GM23248 (cell line): Measurements from ENCODE around the gene CACNA1I. TPM values are rescaled to one million over a fixed set of nuclear protein-coding genes. Genes with fewer than 3 reads are reported as not detected.
A peak's percentile ranks its signal among the peaks of the same experiment; 100 is the strongest.

Experiments used
- DNase-seq: peaks from one replicate; pipeline ENCODE4 v3.0.0-alpha.2; 2015
- H2AFZ ChIP-seq: fragments of 200-600 bp; sonication (generic); 2 replicates; pipeline ENCODE4 v1.6.1; 2016; ENCODE audit warnings: antibody characterized with exemption
- H3F3A ChIP-seq: fragments of 200-600 bp; sonication (generic); 2 replicates; pipeline ENCODE4 v1.6.1; 2016; ENCODE audit warnings: mild to moderate bottlenecking, antibody characterized with exemption, mixed run types; ENCODE audit not compliant: insufficient read depth
- H3K27ac ChIP-seq: fragments of 200-600 bp; sonication (generic); 2 replicates; pipeline ENCODE4 v1.5.1; 2016; ENCODE audit warnings: mild to moderate bottlenecking
- H3K27me3 ChIP-seq: fragments of 200-600 bp; sonication (generic); replicated peaks from 2 replicates; pipeline ENCODE4 v1.6.1; 2016; ENCODE audit warnings: mild to moderate bottlenecking; ENCODE audit not compliant: insufficient read depth
- H3K36me3 ChIP-seq: fragments of 200-600 bp; sonication (generic); 2 replicates; pipeline ENCODE4 v1.6.1; 2016; ENCODE audit warnings: low read depth, mild to moderate bottlenecking
- H3K4me1 ChIP-seq: fragments of 200-600 bp; sonication (generic); 2 replicates; pipeline ENCODE4 v1.6.1; 2016; ENCODE audit warnings: mild to moderate bottlenecking; ENCODE audit not compliant: insufficient read depth
- H3K4me2 ChIP-seq: fragments of 200-600 bp; sonication (generic); one replicate; pipeline ENCODE4 v1.6.1; 2016; ENCODE audit warnings: mild to moderate bottlenecking; ENCODE audit not compliant: unreplicated experiment
- H3K4me3 ChIP-seq: fragments of 200-600 bp; sonication (generic); 2 replicates; pipeline ENCODE4 v1.5.1; 2016; ENCODE audit warnings: mild to moderate bottlenecking
- H3K79me2 ChIP-seq: fragments of 200-600 bp; sonication (generic); 2 replicates; pipeline ENCODE4 v1.6.1; 2016; ENCODE audit warnings: mild to moderate bottlenecking; ENCODE audit not compliant: insufficient read depth
- H3K9ac ChIP-seq: fragments of 200-600 bp; sonication (generic); 2 replicates; pipeline ENCODE4 v1.6.1; 2016; ENCODE audit warnings: mild to moderate bottlenecking
- H3K9me2 ChIP-seq: fragments of 200-600 bp; sonication (generic); 2 replicates; pipeline ENCODE4 v1.6.1; 2016; ENCODE audit warnings: mixed run types, mild to moderate bottlenecking, moderate library complexity; ENCODE audit not compliant: insufficient read depth
- H3K9me3 ChIP-seq: fragments of 200-600 bp; sonication (generic); one replicate; pipeline ENCODE4 v1.6.1; 2017; ENCODE audit warnings: low read depth
- H4K20me1 ChIP-seq: fragments of 200-600 bp; sonication (generic); 2 replicates; pipeline ENCODE4 v1.6.0; 2016; ENCODE audit not compliant: insufficient read depth
- EZH2 ChIP-seq: fragments of 200-600 bp; sonication (generic); IDR thresholded peaks from 2 replicates; pipeline ENCODE4 v1.6.1; 2018; ENCODE audit warnings: antibody characterized with exemption, mild to moderate bottlenecking; ENCODE audit not compliant: insufficient read depth, poor library complexity, severe bottlenecking
- EZH2phosphoT487 ChIP-seq: fragments of 200-600 bp; sonication (generic); IDR thresholded peaks from 2 replicates; pipeline ENCODE4 v1.6.1; 2018; ENCODE audit warnings: antibody characterized with exemption, moderate library complexity, mild to moderate bottlenecking, low read depth; ENCODE audit not compliant: insufficient read depth
- WGBS, 2 experiments: methylation state at CpG; one replicate each; pipeline ENCODE4 v1.1.6; 2015 to 2017; ENCODE audit warnings: low lambda C conversion rate in 2 of 2, low coverage in 1 of 2; ENCODE audit errors: missing lambda C conversion rate in 2 of 2; 5-methylcytosine and 5-hydroxymethylcytosine counted together
- in situ Hi-C: fragments of 300-500 bp; cut with MboI; formaldehyde crosslinking; loops from 2 replicates; pipeline ENCODE4 v1.15.0; 2020
- polyA plus RNA-seq: library from polyadenylated mRNA; unstranded; fragments of >200 nt; fragmentation: Nextera tagmentation; extraction: Ambion mirVana; gene quantifications from 2 replicates; pipeline ENCODE4 v1.2.1, GENCODE V29; 2016
- total RNA-seq: library from RNA; depleted of rRNA; stranded (reverse); fragments of >200 nt; shearing (Covaris generic); gene quantifications from 2 replicates; pipeline ENCODE4 v1.2.3, GENCODE V29; 2014

CACNA1I gene
- total and polyA plus RNA-seq, 2 experiments from 2014 or later, result not detected

GRCh38 chr22:39530116-39530515, 40.4 kb upstream of the CACNA1I start:
- no peak overlapping the region for H3K4me2 ChIP-seq
- H4K20me1 ChIP-seq, result no peaks in the 10 kb centered on the region
- H3F3A ChIP-seq, result peaks cover 16% of the 10 kb centered on the region
- no peak overlapping the region for H3K9ac ChIP-seq
- no peak for DNase-seq
- H3K79me2 ChIP-seq, result peaks cover 40% of the 10 kb centered on the region
- no peak overlapping the region for H2AFZ ChIP-seq
- H3K4me3 ChIP-seq, result no peak overlapping the region
- 72 to 75% methylated on average over 6 of the region's 6 CpGs for WGBS, 2 experiments
- 0 out of 2 replicates have a peak, but pooled peaks cover 3% of the 10 kb centered on the region for H3K36me3 ChIP-seq
- no peaks in the 10 kb centered on the region for H3K27me3 ChIP-seq
- no peaks in the 10 kb centered on the region for H3K9me3 ChIP-seq
- in situ Hi-C loops, result no loop called here
- no peak overlapping the region for H3K27ac ChIP-seq
- H3K4me1 ChIP-seq, result peaks cover 15% of the 10 kb centered on the region
- TF ChIP-seq EZH2, result no peak
- no peak for TF ChIP-seq EZH2phosphoT487
- no peaks in the 10 kb centered on the region for H3K9me2 ChIP-seq

GRCh38 chr22:39530692-39531331, 39.7 kb upstream of the CACNA1I start:
- TF ChIP-seq EZH2, result no peak
- no peak for TF ChIP-seq EZH2phosphoT487
- H3K36me3 ChIP-seq, result 0 out of 2 replicates have a peak, but pooled peaks cover 3% of the 10 kb centered on the region
- no peaks in the 10 kb centered on the region for H3K9me3 ChIP-seq
- peaks cover 11% of the 10 kb centered on the region for H3F3A ChIP-seq
- in situ Hi-C loops, result no loop called here
- 52 to 59% methylated on average over 9 of the region's 9 CpGs for WGBS, 2 experiments
- no peaks in the 10 kb centered on the region for H3K27me3 ChIP-seq
- H3K27ac ChIP-seq, result no peak overlapping the region
- H2AFZ ChIP-seq, result no peak overlapping the region
- peaks cover 15% of the 10 kb centered on the region for H3K4me1 ChIP-seq
- H3K4me2 ChIP-seq, result peak overlapping the region; percentile 93
- DNase-seq, result peak; percentile 68
- peaks cover 40% of the 10 kb centered on the region for H3K79me2 ChIP-seq
- peak overlapping the region; percentile 92; the same call in 1 of the 2 replicates for H3K9ac ChIP-seq
- H4K20me1 ChIP-seq, result no peaks in the 10 kb centered on the region
- peak overlapping the region; percentile 94; the same call in 1 of the 2 replicates for H3K4me3 ChIP-seq
- no peaks in the 10 kb centered on the region for H3K9me2 ChIP-seq

- Histone ChIP-seq H3K4me2 (peak within 1 kb of the TSS; percentile 93), H3K9me2 (no peaks in the 10 kb centered on the region), H2AFZ (peak within 1 kb of the TSS; percentile 91), H3K27ac (peak within 1 kb of the TSS; percentile 53), H4K20me1 (no peaks in the 10 kb centered on the region), H3K79me2 (peaks cover 40% of the 10 kb centered on the region), H3K36me3 (0 out of 2 replicates have a peak, but pooled peaks cover 3% of the 10 kb centered on the region), H3F3A (peaks cover 8% of the 10 kb centered on the region; the same call in 1 of the 2 replicates), H3K9me3 (no peaks in the 10 kb centered on the region), H3K27me3 (no peaks in the 10 kb centered on the region), H3K4me3 (peak within 1 kb of the TSS; percentile 94), H3K9ac (peak within 1 kb of the TSS; percentile 92), H3K4me1 (peaks cover 15% of the 10 kb centered on the region)
- DNase-seq, result peak; percentile 99
- no peak for TF ChIP-seq EZH2phosphoT487
- WGBS, 2 experiments, result 0 to 2% methylated on average over 65 to 67 of the region's 67 CpGs
- in situ Hi-C loops, result no loop called here
Measured at GRCh38 chr22:39532215-39533073, 38.1 kb upstream of the CACNA1I start, which contains the start of gene RPS19BP1. RPS19BP1 (minus strand) TSS chr22:39532748; CDS start chr22:39532738, 10 bp downstream.

- no peak overlapping the region for H3K27ac ChIP-seq
- H3K4me2 ChIP-seq, result peak overlapping the region; percentile 26
Measured at GRCh38 chr22:39534092-39534506, 36.5 kb upstream of the CACNA1I start.

More at GRCh38 chr22:39534092-39534506, 36.5 kb upstream of the CACNA1I start:
- no peak for DNase-seq
- WGBS, 2 experiments, result 79% methylated on average over 10 to 12 of the region's 12 CpGs
- Histone ChIP-seq H3K36me3 (0 out of 2 replicates have a peak, but pooled peaks cover 3% of the 10 kb centered on the region), H3K9me3 (no peaks in the 10 kb centered on the region), H3K4me1 (peaks cover 15% of the 10 kb centered on the region), H3K27me3 (no peaks in the 10 kb centered on the region), H4K20me1 (no peaks in the 10 kb centered on the region), H3K9ac (peak overlapping the region; percentile 17; the same call in 1 of the 2 replicates), H2AFZ (peak overlapping the region; percentile 87), H3K9me2 (no peaks in the 10 kb centered on the region), H3F3A (peaks cover 8% of the 10 kb centered on the region; the same call in 1 of the 2 replicates), H3K79me2 (peaks cover 32% of the 10 kb centered on the region), H3K4me3 (no peak overlapping the region)
- TF ChIP-seq EZH2phosphoT487, result no peak
- no peak for TF ChIP-seq EZH2
- in situ Hi-C loops, result no loop called here
